Stomach (tissue), 9 donors: ENCODE results near the gene FBXO46. TPM values are rescaled to one million over a fixed set of nuclear protein-coding genes. Genes with fewer than 3 reads are reported as not detected.

Experiments
- DNase-seq, 2 donors: peaks; one replicate each; pipeline versions ENCODE4 v3.0.0 to v3.0.0-alpha.2; 2013 to 2019
- H3K27ac ChIP-seq, 5 donors: fragments of 200-600 bp in 4 of 5; sonication (generic) in 4 of 5; one replicate each; pipeline ENCODE4 v1.5.1; 2013 to 2019; ENCODE audit warnings: mild to moderate bottlenecking in 1 of 5, moderate library complexity in 1 of 5
- H3K27me3 ChIP-seq, 3 donors: fragments of 200-600 bp; sonication (generic); one replicate each; pipeline ENCODE4 v1.5.1; 2017 to 2019; ENCODE audit warnings: mixed run types in 1 of 3
- H3K36me3 ChIP-seq, 4 donors: fragments of 200-600 bp; sonication (generic); 1 replicate in 3 of 4; 2 replicates in 1 of 4; pipeline ENCODE4 v1.5.1; 2016 to 2019
- H3K4me1 ChIP-seq, 4 donors: fragments of 200-600 bp; sonication (generic); one replicate each; pipeline ENCODE4 v1.5.1; 2016 to 2019
- H3K4me3 ChIP-seq, 4 donors: fragments of 200-600 bp; sonication (generic) in 3 of 4; one replicate each; pipeline ENCODE4 v1.5.1; 2016 to 2019; ENCODE audit warnings: mild to moderate bottlenecking in 1 of 4
- H3K9me3 ChIP-seq, 4 donors: fragments of 200-600 bp; sonication (generic); one replicate each; pipeline ENCODE4 v1.5.1; 2016 to 2019
- CTCF ChIP-seq, 7 experiments: fragments of 450-650 bp in 4 of 7; fragments of 200-600 bp in 3 of 7; sonication (generic) in 3 of 7; IDR thresholded peaks; one replicate each; pipeline ENCODE4 v1.5.1; 2016 to 2019; ENCODE audit warnings: antibody characterized with exemption in 7 of 7, control low read depth in 2 of 7, mild to moderate bottlenecking in 1 of 7
- EP300 ChIP-seq: sonication (generic); formaldehyde crosslinking; IDR thresholded peaks from one replicate; pipeline ENCODE4 v1.6.1; 2017; ENCODE audit warnings: antibody characterized with exemption
- POLR2A ChIP-seq, 4 donors: fragments of 450-650 bp; IDR thresholded peaks; one replicate each; pipeline ENCODE4 v1.6.1; 2016; ENCODE audit warnings: antibody characterized with exemption in 4 of 4, control low read depth in 2 of 4, mild to moderate bottlenecking in 1 of 4, moderate library complexity in 1 of 4
- POLR2AphosphoS5 ChIP-seq, 3 donors: sonication (generic); formaldehyde crosslinking; IDR thresholded peaks; one replicate each; pipeline ENCODE4 v1.6.1; 2016; ENCODE audit warnings: antibody characterized with exemption in 3 of 3
- WGBS, 5 donors: extraction: QIAGEN DNeasy Blood & Tissue Kit in 3 of 5; methylation state at CpG; one replicate each; pipeline versions ENCODE4 v1.1.5 to v1.1.7; 2013 to 2018; 5-methylcytosine and 5-hydroxymethylcytosine counted together
- intact Hi-C: fragments of 100-400 bp; cut with DNase I; formaldehyde crosslinking; loops from one replicate; pipeline ENCODE4 v1.15.1; 2023; ENCODE audit warnings: low total_unique reads
- polyA plus RNA-seq, 3 donors: library from polyadenylated mRNA; stranded (reverse); fragments of 200-250 nt; gene quantifications; one replicate each; pipeline ENCODE4 v1.2.3, GENCODE V29; 2013
- total RNA-seq, 5 donors: library from RNA; depleted of rRNA; stranded (reverse); fragments of >200 nt; gene quantifications; one replicate each; pipeline versions ENCODE4 v1.1.0 to v1.2.3, GENCODE V29; 2014 to 2016
- donor health status: healthy with polysubstance abuse.
- donor health status: Bipolar disorder and iron deficiency.
- donor health status: healthy.

The FBXO46 gene
- total and polyA plus RNA-seq, 8 donors = 4.0 to 61.7 (median 9.6) TPM

- 82 to 87% (median 86%) methylated on average over 6 to 15 of the region's 15 CpGs for WGBS, 5 donors
- Histone ChIP-seq H3K9me3 (no peaks in the 10 kb centered on the region), H3K36me3 (peaks cover 22 to 35% (median 30%) of the 10 kb centered on the region in 4 donors), H3K27ac (no peak overlapping the region), H3K4me1 (peaks cover 14 to 36% (median 17%) of the 10 kb centered on the region in 4 donors), H3K4me3 (no peak overlapping the region), H3K27me3 (no peaks in the 10 kb centered on the region)
- intact Hi-C loops = no loop called here
- TF ChIP-seq POLR2A (IDR thresholded peaks at IDR 0.05) = no peak
- TF ChIP-seq CTCF (IDR thresholded peaks at IDR 0.05) = no peak
- no peak for TF ChIP-seq EP300
- no peak for TF ChIP-seq POLR2AphosphoS5 (IDR thresholded peaks at IDR 0.05)
- no peak for DNase-seq
Observed at GRCh38 chr19:45713141-45713540, 17.6 kb downstream of the FBXO46 start.

DNA sequence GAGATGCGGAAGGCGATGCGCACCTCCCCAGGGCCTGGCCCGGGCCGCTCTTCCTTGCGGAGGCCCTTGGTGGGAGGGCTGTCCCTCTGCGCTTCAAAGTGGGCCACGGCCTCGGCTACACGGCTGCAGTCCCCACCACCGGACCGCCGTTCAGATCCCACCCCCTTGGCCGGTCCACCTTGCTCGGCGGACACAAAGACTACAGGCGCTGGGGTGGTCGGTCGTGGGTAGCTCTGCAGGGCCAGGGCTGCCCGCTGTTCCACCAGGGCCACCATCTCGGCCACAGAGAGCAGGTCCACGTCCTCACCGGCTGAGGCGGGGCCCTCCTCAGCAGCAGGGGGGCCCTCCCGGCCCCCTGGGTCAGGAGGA, 18.0 kb downstream of the FBXO46 start:
- 93 to 99% (median 95%) methylated on average over 22 to 25 of the region's 25 CpGs; no CpG with 5 or more reads in 1 of the 5 donors for WGBS, 5 donors
- Histone ChIP-seq H3K4me1 (peaks cover 11 to 31% (median 13%) of the 10 kb centered on the region in 4 donors), H3K27me3 (no peaks in the 10 kb centered on the region), H3K4me3 (no peak overlapping the region), H3K27ac (no peak overlapping the region), H3K9me3 (no peaks in the 10 kb centered on the region), H3K36me3 (peaks cover 22 to 36% (median 30%) of the 10 kb centered on the region in 4 donors)
- TF ChIP-seq CTCF (IDR thresholded peaks at IDR 0.05) (no peak), EP300 (no peak), POLR2AphosphoS5 (IDR thresholded peaks at IDR 0.05) (no peak), POLR2A (IDR thresholded peaks at IDR 0.05) (no peak)
- DNase-seq = no peak
- intact Hi-C loops = no loop called here

DNA sequence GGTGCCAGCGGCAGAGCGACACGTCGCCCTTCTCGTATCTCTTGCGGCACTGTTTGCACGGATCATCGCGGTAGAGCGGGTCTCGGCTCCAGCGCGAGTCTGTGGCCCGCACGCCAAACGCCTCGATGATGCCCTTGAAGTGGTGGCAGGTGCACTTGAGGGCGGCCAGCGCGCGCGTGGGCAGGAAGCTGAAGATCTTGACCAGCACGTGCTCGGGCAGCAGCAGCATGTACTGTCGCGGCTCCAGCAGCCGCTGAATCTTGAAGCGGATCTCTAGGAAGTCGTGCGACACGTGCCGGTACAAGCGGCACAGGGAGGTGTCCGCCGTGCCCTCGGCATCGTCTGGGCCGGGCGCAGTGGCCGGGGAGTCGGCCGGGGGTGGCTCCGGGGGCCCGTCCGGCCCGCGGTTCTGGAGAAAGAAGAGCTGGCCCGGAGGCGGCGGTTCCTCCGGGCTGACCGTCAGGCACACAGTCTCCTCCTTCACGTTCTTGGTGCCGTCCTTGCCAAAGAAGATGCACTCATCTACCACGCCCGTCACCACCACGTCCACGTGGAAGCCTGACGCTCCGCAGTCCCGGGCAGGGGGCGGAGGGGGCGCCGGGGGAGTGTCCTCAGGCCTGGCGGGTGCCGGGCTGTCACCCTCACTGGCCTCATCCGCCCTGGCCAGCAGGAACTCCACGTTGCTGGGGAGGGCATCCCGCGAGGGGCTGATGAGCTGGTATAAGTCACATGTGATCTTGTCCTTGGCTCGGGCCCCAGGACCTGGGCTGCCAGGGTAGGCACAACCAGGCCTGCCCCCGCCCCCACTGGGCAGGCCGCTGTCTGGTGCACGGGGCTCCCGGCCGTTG, 18.6 kb downstream of the FBXO46 start:
- H3K27ac ChIP-seq = peak overlapping the region in 1 of 5 donors; percentile 49
- no peaks in the 10 kb centered on the region for H3K27me3 ChIP-seq
- intact Hi-C loops = no loop called here
- no peak overlapping the region for H3K4me3 ChIP-seq
- peak in 1 of 2 donors; percentile 15 for DNase-seq
- TF ChIP-seq CTCF (IDR thresholded peaks at IDR 0.05) (no peak), POLR2AphosphoS5 (IDR thresholded peaks at IDR 0.05) (no peak), EP300 (no peak), POLR2A (IDR thresholded peaks at IDR 0.05) (no peak)
- peaks cover 11 to 36% (median 13%) of the 10 kb centered on the region in 4 donors for H3K4me1 ChIP-seq
- peaks cover 22 to 36% (median 30%) of the 10 kb centered on the region in 4 donors for H3K36me3 ChIP-seq
- WGBS, 5 donors = 92 to 94% (median 93%) methylated on average over 58 to 76 of the region's 76 CpGs
- H3K9me3 ChIP-seq = no peaks in the 10 kb centered on the region

- H3K27me3 ChIP-seq = no peaks in the 10 kb centered on the region
- H3K4me3 ChIP-seq = no peak overlapping the region
- intact Hi-C loops = no loop called here
- H3K4me1 ChIP-seq = peaks cover 0 to 29% (median 6%) of the 10 kb centered on the region in 4 donors
- H3K9me3 ChIP-seq = no peaks in the 10 kb centered on the region
- DNase-seq = no peak
- peak overlapping the region in 2 of 5 donors; percentile 20 to 49 for H3K27ac ChIP-seq
- peaks cover 22 to 36% (median 30%) of the 10 kb centered on the region in 4 donors for H3K36me3 ChIP-seq
- WGBS, 5 donors = 41 to 59% (median 55%) methylated on average over 10 of the region's 10 CpGs
- TF ChIP-seq CTCF (IDR thresholded peaks at IDR 0.05) (no peak), EP300 (no peak), POLR2AphosphoS5 (IDR thresholded peaks at IDR 0.05) (no peak), POLR2A (IDR thresholded peaks at IDR 0.05) (no peak)
Observed at GRCh38 chr19:45710356-45711130, 20.2 kb downstream of the FBXO46 start.
